Measurements from ENCODE around the gene SOX6.

Gene SOX6

DNA sequence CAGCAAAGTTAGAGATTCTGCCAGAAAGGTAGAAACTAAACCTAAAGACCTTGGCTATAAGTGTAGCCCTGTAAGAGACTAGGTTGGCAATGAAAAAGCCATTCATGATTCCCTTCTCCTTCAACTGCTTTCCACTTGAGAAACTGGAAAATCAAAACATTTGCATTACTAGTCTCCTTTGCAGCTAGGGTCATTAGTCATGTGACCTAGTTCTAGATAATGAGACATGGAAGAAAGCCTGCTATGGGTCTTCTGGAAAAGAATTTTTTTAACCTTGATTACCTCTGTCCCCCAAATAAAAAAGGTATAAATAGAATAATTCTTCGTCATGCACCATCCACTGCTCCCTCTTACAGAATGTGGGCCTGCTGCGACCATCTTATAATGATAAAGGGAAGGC is 80.1 kb downstream of the SOX6 start:
- DNase-seq (ENCODE audit: low read depth): no peak

DNA sequence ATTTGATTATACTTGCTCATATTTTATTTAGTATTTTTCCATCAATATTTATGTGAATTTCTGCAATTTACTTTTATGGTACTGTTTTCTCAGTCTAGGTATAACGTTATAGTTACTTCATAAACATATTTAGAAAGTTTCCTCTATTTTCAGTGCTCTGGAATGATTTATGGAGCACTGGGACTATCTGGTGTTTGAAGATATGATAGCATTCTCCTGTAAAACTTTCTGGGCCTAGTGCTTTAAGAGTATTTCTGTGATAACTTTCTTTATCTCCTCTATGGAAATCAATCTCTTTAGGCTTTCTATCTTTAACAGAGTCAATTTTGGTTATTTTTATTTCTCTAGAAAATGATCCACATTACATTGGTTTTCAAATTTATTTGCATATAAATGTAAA is 85.1 kb downstream of the SOX6 start:
- DNase-seq (ENCODE audit: low read depth): no peak

DNA sequence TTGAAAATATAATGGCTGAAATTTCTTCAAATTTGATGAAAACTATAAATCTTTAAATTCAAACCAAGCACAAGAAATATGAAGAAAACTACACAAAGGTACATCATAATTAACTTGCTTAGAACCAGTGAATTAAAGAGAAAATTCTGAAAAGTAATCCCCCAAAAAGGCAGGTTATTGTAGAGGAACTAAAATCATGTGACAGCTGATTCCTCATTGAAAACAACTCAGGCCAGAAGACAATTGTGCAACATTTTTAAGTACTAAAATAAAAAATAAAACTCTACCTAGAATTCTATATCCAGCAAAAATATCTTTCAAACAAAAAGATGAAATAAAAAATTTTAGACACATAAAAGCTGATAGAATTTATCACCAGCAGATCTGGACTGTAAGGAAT is 90.3 kb downstream of the SOX6 start:
- DNase-seq (ENCODE audit: low read depth): no peak

DNA sequence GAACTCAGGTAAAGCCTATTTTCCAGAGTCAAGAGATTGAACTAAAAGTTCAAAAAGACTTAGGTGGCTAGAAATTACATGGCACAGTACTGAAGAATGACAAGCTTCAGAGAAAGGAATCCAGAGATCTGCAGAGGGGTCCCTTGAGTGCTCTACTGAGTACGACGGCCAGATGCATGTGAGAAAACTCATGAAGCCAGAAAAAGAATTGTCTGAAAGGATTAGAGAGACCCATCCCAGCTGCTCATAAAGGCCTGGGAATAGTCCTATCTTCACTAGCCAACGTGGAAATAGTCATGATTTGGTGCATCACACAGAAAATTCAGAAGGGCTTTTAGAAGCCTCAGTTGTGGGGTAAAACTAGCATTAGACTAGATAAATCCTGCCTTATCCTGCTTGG is 91.3 kb downstream of the SOX6 start:
- no peak for DNase-seq (ENCODE audit: low read depth)

DNA sequence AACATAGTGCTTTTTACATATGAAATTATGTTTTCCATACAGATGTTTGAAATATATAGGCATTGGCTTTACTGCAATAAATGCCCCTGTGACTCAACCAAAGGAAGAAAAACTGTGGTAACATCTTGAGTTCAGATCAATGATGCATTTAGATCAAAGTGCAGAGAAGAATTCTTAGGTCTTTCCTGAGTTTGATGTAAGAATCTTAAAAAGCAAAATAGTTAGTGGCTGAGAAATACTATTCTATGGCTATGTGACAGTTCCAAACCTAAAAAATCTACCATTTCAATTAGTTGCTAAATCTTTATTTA is 93.7 kb downstream of the SOX6 start:
- DNase-seq (ENCODE audit: low read depth): no peak

DNA sequence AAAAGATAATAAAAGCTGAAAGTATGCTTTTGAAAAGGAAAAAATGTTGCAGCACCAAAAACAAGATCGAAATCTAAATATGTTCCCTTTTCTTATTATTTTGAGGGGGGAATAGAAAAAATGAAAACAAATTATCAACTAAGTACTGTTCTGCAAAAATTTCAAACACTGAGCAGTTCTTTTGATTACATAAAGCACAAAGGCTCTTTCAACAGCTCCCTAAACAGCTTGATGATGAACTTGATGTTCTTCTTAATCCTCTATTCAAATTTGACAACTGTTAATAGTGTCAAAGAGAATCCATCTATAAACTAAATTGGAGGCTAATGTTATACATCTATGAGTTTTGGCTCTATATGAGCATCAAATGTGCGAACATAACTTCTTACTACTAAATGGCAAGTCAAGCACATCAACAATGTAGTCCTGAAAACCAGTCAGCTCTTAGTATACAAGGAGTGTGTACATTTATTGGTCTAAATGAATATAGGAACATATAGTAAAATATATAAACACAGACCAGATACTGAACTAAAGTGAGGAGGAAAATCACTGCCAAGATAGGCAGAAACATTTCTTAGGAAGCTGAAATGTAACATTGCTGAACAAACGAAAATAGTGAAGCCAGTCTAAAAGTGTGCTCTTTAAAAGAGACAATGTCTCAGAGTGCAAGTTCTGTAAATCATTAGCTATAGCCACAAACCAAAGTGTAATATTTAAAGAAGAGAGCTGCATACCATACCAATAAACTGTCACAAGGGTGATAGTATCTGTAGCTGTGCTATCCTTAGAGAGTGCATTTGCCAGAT is 94.3 kb downstream of the SOX6 start:
- DNase-seq (ENCODE audit: low read depth): no peak

DNA sequence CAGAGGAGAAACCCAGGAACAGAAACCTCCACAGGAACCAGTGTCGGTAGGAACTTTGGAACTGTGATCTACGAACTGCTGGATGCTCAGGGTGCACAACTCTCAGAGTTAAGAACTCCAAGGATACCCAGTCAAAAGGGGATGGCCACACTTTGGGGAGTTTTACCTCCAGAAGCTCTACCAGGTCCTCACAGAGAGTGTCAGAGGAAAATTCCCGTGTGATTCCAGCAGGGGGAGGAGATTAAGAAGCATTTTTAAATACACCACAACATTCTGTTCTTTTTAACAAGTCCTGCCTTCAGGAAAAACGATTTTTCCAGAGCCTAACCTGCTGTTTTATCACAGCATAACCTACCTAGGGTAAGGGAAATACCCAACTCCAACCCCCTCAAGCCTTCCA is 104.0 kb downstream of the SOX6 start:
- DNase-seq (ENCODE audit: low read depth): no peak

DNA sequence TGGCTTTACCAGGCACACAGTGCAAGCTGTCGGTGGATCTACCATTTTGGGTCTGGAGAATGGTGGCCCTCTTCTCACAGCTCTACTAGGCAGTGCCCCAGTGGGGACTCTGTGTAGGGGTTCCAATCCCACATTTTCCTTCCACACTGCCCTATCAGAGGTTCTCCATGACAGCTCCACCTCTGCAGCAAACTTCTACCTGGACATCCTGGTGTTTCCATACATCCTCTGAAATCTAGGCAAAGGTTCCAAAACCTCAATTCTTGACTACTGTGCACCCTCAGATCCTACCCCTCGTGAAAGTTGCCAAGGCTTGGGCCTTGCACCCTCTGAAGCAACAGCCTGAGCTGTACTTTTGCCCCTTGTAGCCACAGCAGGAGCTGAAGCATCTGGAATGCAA is 108.1 kb downstream of the SOX6 start:
- no peak for DNase-seq (ENCODE audit: low read depth)

DNA sequence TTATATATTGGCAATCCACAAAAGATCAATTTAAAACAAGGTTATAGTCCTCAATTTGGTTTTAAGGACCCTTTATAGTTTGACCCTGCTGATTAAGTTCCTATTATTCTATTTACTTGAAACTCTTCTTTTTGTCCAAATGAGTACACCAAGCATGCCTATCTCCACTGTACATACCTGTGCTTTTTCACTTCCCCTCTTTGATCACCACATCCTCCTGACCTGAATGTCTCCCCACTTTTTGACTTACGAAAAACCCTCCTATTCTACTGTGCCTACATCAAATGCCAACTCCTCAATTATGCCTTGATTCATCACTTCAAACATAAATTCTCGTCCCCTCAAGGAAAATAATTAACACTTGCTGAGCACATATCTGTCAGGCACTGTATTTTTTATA is 113.5 kb downstream of the SOX6 start:
- DNase-seq (ENCODE audit: low read depth): no peak

DNA sequence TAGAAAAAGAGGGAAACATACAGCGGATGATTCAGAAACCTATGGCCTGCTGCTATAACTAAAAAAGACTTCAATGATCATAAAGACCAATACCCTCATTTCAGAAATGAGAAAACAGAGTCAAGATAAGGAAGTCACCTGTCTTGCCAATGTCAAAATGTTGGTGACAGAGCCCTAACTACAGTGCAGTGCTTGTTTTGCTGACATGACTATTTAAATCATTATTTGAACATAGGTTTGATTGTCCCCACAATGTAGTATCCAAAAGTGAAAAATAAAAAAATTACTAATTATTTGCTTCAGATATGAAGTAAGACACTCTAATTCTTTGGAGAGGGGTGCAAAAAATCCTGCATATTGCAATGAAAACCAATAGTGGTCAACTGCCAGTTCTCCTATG is 115.7 kb downstream of the SOX6 start:
- no peak for DNase-seq (ENCODE audit: low read depth)

DNA sequence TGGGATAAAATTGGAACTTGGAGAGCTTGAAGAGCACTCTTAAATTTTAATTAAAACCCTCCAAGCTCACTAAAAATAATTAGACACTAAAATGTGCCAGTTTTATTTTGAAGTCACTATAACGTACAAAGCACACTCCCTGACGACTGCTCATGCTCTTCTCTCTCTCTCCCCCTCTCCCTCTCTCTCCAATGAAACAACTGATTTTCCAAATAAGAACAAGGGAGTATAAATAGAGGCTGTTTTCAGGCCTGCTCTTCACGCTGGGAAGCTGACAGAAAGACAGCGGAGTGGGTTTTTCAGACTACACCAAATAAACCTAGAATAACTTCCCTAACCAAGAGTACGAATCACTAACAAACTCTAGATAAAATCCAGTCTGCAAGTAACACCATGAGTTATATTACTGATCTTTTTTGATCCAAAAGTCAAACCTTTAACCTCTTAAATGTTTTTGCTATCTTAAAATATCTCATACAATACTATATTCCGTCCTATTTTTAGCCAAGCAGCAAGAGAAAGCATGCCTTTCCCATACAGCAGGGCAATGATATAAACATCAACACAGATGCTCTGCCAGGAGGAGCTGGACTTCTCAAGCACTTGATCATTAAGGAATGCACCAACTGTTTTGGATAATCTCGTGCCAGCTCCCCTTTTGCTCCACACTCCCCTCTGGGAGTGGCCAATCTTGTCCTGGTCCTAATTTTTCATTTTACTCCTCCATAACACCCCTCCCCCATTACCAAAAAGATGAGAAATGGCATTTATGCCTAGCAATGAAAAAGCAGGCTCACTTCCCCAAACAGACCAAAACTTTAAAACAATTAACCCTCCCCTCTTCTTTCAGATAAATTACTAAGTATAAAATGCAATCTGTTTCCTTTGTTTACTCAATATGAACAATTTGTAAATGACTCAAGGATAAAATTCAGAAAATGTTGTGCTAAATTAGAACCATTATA is 116.9 kb downstream of the SOX6 start:
- DNase-seq (ENCODE audit: low read depth): no peak

DNA sequence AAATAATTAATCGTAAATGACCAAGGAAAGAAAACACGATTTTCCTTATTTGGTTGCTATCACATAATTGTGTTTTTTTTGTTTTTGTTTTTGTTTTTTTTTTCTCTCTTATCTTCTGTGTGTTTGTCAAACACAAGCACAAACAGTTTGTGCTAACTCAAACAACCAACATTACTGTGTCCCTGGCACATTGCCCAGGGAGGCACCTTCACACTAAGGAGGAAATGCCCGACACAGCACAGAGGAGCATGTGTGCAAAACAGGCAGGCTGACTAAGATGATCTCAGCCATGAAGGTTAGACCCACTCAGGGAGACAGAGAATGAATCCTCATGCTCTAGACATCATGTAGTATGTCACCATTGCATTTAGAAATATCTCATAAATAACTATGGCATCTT is 130.1 kb downstream of the SOX6 start:
- no peak for DNase-seq (ENCODE audit: low read depth)

DNA sequence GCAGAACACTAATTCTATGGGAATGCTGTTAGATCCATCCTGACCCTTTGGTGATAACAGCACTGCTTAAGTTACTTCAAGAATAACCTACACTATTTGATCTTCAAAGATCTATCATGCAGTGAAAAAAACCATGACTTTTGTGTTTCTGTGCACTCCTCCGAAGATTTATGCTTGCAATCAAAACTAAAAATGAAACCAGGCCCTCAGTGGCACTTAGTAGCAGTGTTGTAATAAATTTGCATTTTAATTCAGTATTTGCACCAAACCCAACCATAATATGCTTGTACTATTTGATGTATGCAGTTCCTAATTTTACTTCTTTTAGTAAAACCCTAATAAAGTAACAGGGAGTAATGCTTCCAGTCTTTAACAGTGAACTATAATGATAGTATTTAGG is 130.7 kb downstream of the SOX6 start:
- DNase-seq (ENCODE audit: low read depth): no peak

DNA sequence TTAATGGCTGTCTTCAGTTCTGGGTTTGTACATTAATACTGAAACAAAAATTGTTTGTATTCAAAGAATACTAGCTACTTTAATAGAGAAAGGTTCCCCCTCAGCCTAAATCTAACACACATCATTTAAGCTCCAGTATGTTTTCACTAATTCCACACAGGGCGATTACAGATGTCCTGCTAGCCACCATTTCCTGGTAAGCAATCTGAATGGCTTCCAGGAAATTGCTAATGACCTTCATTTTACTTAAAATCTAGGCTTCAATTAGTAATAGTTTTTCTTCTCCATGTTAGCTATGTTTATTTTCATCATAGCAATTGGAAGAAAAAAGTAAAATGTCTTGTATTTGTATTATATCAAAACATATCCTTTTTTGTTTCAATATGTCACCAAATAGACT is 132.8 kb downstream of the SOX6 start:
- no peak for DNase-seq (ENCODE audit: low read depth)

DNA sequence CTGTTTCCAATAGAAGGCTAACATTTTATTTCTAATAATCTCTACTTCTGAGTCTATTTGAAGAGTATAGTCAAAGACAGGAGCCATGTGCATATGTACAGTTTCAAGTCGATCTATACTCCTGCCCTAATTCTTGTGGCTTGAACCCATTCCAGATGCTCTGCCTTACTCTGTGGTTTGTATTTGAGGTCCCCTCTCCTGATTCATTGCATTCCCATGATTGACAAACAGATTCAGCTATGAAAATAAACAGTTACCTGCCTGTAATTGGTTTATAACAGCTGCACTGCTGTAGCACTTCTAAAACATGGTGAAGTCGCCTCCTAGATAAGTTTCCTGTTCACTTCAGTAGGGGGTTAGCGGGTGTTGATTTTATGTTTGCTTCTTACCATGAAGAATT is 138.7 kb downstream of the SOX6 start:
- DNase-seq (ENCODE audit: low read depth): no peak

DNA sequence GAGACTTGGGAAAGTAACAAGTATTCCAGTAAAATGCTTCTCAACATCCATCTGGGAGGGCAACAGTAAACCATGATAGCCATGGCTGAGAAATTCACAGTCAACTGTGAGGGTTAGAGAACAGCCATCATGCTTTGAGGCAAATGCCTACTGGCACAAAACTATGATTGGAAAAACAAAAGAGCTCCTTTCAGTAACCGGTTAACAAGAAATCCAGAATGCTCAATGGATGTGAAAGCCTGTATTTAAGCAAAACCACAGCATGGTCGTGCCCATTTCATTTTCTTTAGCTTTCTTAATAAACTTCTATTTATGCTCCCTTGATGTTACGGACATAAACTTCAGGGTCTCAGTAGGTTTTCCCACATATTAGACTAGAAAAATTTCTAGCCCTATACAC is 139.5 kb downstream of the SOX6 start:
- DNase-seq (ENCODE audit: low read depth): no peak

DNA sequence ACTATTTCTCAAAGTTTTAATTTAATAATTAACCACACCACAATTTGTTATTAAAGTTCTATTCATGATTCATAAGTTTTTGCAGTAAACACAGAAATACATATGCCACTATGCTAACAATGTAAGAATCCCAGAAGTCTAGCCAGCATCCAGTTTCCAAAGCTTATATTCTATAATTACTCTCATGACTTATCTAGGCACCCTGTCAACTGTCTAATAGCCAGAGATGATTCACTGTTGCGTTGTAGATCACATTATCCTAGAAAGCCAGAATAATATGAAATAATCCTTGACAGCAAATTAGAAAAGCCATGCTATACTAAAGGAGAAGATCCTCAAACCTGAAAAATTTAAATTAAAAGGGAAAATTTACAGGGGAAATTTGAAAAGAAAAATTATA is 141.0 kb downstream of the SOX6 start:
- no peak for DNase-seq (ENCODE audit: low read depth)

DNA sequence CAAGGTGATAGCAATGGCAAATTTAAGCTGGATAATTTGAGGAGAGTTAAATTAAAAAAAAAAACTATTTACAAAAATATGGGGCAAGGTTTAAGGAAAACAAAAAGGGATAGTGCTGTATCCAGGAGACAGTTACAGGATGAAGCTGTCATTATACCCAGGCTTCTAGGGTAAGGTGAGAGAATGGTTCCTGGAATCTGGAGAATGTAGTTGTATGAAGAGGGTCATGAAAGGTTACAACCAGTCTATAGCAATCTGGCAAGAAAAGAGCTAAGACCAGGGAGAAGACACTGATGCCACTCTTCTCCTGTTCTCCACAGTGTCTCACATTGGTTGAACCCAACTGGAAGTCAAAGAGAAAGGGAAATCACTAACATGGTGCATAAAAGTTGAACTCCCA is 144.9 kb downstream of the SOX6 start:
- DNase-seq (ENCODE audit: low read depth): no peak

DNA sequence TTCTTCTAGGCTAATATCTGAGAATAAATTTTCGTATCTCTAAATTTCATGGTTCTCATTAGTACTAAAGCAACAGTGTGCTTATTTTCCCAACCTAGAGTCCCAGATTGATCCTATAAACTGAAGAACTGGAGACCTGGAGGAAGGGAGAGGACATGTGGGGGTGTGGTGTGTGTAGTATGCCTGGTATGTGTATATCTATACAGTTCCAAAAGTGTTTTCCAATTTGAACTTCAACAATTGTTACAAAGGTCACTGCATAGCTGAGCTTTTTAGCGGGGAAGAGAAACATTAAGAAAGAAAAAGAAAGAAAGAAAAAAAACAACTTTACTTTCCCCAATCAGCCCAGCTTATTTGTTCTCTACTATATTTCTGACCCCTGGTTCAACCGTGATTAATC is 152.1 kb downstream of the SOX6 start:
- DNase-seq (ENCODE audit: low read depth): no peak

DNA sequence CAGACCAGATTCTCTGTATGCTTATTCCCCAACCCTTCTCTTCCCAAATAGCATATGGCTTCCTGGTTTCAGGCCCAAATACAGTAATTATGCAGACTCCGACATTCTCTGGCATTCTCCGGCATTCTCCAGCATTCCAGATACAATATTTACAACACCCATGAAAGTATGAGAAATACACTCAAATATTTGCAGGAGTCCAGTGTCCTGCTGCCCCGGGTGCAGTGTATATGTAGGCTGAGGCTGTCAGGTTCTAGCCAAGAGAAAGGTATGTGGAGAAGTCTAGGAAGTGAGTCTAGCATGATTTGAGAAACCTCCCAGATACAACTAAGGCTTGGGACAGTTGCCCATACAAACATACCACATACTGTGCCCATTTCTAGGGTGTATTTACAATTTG is 160.7 kb downstream of the SOX6 start:
- no peak for DNase-seq (ENCODE audit: low read depth)

DNA sequence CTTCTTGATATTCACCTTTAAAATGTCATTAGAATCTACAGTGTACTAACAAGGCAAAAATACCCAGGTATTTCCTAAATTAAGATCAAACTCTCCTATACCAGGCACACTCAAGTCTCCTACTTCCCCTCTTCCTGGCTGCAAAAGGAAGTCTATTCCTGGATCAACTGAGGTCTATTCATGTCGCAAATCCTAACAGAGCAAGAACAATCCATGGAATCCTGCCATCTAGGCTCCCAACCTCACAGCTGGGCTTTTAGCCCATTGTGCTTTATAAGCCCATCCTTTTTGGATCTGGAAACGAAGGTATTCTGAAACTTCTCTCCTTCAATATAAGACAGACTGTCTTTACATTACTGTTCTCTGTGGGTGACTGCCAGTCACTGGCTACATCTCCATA is 161.8 kb downstream of the SOX6 start:
- no peak for DNase-seq (ENCODE audit: low read depth)

DNA sequence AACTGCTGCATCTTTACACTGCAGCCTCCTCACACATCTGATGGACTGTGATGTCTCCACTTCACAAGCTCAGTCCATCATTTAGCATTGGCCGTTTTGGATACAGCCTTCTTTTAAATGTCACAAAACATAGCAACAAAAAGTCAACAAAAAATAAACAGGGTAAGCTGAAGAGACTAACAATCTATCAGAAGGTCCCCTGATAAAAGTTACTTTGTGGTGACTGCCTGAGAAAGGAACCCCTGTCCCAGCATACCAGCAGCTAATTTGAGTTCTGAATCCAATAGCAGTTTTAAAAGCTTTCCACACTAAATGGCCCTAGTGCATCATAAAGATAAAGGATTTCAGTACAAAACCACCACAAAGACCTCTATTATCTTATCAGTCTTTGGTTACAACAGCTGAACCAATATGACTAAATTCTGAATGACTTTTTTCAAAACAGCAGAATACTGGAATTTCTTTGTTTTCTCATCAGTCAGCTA is 162.4 kb downstream of the SOX6 start:
- no peak for DNase-seq (ENCODE audit: low read depth)

DNA sequence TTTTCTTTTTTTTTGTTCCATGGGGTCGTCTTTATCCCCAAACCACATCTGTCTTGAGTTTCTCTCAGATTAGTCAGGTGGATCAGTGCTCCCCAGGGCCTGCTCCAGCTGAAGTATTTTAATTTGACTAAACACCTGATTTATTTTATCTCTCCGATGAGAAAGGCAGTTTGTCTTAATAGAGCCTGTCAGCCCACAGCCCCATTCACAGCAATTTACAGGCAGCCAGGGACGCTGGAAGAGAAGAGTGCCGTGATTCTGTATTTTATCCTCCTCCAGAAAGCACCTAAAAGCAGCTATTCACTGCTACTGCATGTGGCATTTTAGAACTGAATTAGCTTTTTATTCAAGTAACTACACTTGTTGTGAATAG is 164.5 kb downstream of the SOX6 start:
- no peak for DNase-seq (ENCODE audit: low read depth)

Data from CMK (cell line).